Osteoblast (primary cell): Measurements from ENCODE around the gene ZNF692. TPM values are rescaled to one million over a fixed set of nuclear protein-coding genes. Genes with fewer than 3 reads are reported as not detected.

Experiments used
- DNase-seq: peaks from one replicate; pipeline ENCODE4 v3.0.0; 2011; ENCODE audit warnings: low spot score, mixed read lengths; ENCODE audit not compliant: insufficient read length; ENCODE audit errors: missing footprints
- H2AFZ ChIP-seq: 2 replicates; pipeline ENCODE4 v1.6.0; 2011; ENCODE audit warnings: mild to moderate bottlenecking, low read length
- H3K27ac ChIP-seq: 2 replicates; pipeline ENCODE4 v1.5.1; 2011; ENCODE audit warnings: mild to moderate bottlenecking, low read depth, low read length, moderate library complexity
- H3K27me3 ChIP-seq: 2 replicates; pipeline ENCODE4 v1.6.0; 2012; ENCODE audit warnings: mild to moderate bottlenecking, control low read depth, inconsistent platforms, low read length, moderate library complexity; ENCODE audit not compliant: insufficient read depth
- H3K36me3 ChIP-seq: 2 replicates; pipeline ENCODE4 v1.5.1; 2011; ENCODE audit warnings: mild to moderate bottlenecking, low read length, control low read depth, moderate library complexity; ENCODE audit not compliant: insufficient read depth
- H3K4me1 ChIP-seq: 2 replicates; pipeline ENCODE4 v1.5.1; 2011; ENCODE audit warnings: mild to moderate bottlenecking, low read length, control low read depth, moderate library complexity; ENCODE audit not compliant: insufficient read depth
- H3K4me2 ChIP-seq: 2 replicates; pipeline ENCODE4 v1.6.0; 2011; ENCODE audit warnings: mild to moderate bottlenecking, low read length; ENCODE audit not compliant: insufficient read depth
- H3K4me3 ChIP-seq: fragments of 200-600 bp; sonication (generic); 3 replicates; pipeline ENCODE4 v1.5.1; 2012; ENCODE audit warnings: mild to moderate bottlenecking, low read length, inconsistent platforms; ENCODE audit not compliant: insufficient read depth
- H3K79me2 ChIP-seq: 2 replicates; pipeline ENCODE4 v1.6.0; 2012; ENCODE audit warnings: mild to moderate bottlenecking, low read length, control low read depth, inconsistent platforms; ENCODE audit not compliant: insufficient read depth
- H3K9me3 ChIP-seq: 2 replicates; pipeline ENCODE4 v1.5.1; 2011; ENCODE audit warnings: low read depth, low read length, control low read depth
- H4K20me1 ChIP-seq: 2 replicates; pipeline ENCODE4 v1.6.0; 2012; ENCODE audit warnings: mild to moderate bottlenecking, low read length, control low read depth; ENCODE audit not compliant: insufficient read depth
- total RNA-seq: library from RNA; depleted of rRNA; stranded (reverse); fragments of >200 nt; gene quantifications from 2 replicates; pipeline ENCODE4 v1.2.3, GENCODE V29; 2012
- TF ChIP-seq, protein P1 (sequence below): IDR thresholded peaks from 2 replicates; pipeline ENCODE4 v1.5.1; 2011; ENCODE audit warnings: mild to moderate bottlenecking, low read depth, low read length, moderate library complexity; ENCODE audit errors: extremely low read depth

ZNF692 gene
- total RNA-seq, 1 donor: 12.3 TPM

DNA sequence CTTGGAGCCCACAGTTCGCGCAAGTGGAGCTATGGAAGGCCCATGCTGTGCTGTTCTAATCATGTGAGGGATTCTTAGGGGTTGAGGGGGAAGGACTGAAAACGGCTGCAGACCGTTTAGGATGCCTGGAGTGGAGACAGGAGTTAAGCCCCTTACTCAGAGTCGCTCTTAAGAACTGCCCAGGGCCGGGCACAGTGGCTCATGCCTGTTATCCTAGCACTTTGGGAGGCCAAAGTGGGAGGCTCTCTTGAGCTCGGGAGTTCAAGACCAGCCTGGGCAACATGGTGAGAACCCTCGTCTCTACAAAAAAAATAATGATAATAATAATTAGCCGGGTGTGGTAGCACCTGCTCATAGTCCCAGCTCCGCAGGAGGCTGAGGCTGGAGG, 19.7 kb downstream of the ZNF692 start:
- TF ChIP-seq, protein P1, sequence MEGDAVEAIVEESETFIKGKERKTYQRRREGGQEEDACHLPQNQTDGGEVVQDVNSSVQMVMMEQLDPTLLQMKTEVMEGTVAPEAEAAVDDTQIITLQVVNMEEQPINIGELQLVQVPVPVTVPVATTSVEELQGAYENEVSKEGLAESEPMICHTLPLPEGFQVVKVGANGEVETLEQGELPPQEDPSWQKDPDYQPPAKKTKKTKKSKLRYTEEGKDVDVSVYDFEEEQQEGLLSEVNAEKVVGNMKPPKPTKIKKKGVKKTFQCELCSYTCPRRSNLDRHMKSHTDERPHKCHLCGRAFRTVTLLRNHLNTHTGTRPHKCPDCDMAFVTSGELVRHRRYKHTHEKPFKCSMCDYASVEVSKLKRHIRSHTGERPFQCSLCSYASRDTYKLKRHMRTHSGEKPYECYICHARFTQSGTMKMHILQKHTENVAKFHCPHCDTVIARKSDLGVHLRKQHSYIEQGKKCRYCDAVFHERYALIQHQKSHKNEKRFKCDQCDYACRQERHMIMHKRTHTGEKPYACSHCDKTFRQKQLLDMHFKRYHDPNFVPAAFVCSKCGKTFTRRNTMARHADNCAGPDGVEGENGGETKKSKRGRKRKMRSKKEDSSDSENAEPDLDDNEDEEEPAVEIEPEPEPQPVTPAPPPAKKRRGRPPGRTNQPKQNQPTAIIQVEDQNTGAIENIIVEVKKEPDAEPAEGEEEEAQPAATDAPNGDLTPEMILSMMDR: no peak
- Histone ChIP-seq H3K36me3 (no peaks in the 10 kb centered on the region), H3K27me3 (peaks cover 2% of the 10 kb centered on the region), H3K79me2 (peaks cover 30% of the 10 kb centered on the region), H2AFZ (peak overlapping the region; percentile 89), H3K4me1 (peaks cover 34% of the 10 kb centered on the region), H3K9me3 (no peaks in the 10 kb centered on the region), H3K27ac (peak overlapping the region; percentile 99), H4K20me1 (no peaks in the 10 kb centered on the region), H3K4me2 (peak overlapping the region; percentile 91), H3K4me3 (peak overlapping the region; percentile 92)
- no peak for DNase-seq

DNA sequence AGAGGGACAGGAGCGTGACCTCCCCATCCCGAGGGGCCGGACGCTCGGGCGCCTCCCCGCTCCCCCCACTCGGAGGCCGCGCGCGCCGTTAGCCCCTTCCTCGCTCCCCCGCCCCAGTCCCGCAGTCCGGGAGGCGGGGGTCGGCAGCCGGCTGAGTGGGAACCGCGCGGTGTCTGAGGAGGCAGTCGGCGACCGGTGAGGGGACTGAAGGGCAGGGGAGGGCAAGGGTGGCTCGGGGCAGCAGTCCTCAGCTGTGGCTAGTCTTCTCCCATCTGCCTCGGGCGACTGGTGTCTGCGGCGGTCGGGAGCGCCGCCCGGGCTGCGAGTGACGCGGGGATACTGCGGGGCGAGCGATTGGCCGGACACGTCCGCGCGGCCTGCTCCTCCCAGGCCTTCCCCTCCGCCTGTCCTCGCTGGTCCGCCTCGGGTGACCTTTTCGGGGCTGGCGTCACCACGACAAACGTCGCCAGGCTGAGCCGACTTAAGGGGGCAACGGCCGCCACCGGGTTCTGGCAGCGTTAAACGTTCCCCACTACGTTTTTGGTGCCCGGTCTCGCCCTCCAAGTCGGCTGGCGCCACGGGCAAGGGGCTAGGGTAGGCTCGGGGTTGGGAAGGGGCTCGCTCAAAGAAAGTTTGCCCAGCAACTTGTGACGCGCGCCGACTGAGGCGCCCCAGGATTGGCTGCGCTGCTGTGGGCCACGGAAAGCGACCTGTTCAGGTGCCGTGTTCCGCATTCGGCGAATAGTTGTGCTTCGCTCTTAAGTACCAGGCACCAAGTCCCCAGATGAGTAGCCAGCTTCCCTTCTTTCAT, 20.3 kb downstream of the ZNF692 start:
- H3K36me3 ChIP-seq: no peaks in the 10 kb centered on the region
- peak; percentile 95 for DNase-seq
- peak overlapping the region; percentile 99 for H3K27ac ChIP-seq
- H3K79me2 ChIP-seq: peaks cover 26% of the 10 kb centered on the region
- H2AFZ ChIP-seq: peak overlapping the region; percentile 89
- peaks cover 34% of the 10 kb centered on the region for H3K4me1 ChIP-seq
- H3K9me3 ChIP-seq: no peaks in the 10 kb centered on the region
- TF ChIP-seq, protein P1: no peak
- H3K27me3 ChIP-seq: peaks cover 2% of the 10 kb centered on the region
- H3K4me3 ChIP-seq: peak overlapping the region; percentile 92
- peak overlapping the region; percentile 91 for H3K4me2 ChIP-seq
- H4K20me1 ChIP-seq: no peaks in the 10 kb centered on the region

DNA sequence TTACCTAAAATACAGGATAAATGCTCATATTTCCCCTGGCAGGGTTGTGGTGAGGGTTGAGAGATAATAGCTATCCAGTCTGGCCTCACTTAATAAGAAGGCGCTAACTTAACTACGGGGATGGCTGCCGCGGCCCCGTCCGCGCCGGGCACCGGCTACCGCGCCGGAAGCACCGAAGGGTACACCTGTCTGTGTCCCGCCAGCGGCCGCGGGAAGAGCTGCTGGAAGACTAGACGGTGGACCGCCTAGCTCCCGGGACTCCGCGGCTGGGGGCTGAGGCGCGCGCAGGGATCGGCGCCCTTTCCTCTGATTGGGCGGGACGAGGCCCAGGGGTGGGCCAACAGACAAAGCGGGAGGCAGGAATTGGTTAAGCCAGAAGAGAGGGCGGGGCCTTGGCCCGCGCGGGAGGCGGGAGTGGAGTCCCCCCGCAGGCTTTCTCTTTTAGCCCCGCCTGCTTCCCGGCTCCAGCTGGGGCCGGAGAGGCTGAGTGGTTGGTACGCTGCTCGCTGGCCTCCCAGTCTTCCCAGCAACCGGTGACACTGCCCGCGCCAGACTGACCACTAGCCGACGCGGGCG, 21.0 kb downstream of the ZNF692 start, which contains the start of gene ZNF672:
Gene ZNF672, plus strand, starts transcription at position 444 of the 576 bp plus-strand sequence. CDS start 9,051 bp downstream, outside the sequence.
- Histone ChIP-seq H3K27ac (peak within 1 kb of the TSS; percentile 99), H3K79me2 (peaks cover 20% of the 10 kb centered on the region), H3K4me3 (peak within 1 kb of the TSS; percentile 92), H2AFZ (peak within 1 kb of the TSS; percentile 91), H3K4me2 (peak within 1 kb of the TSS; percentile 91), H3K27me3 (peaks cover 2% of the 10 kb centered on the region), H4K20me1 (no peaks in the 10 kb centered on the region), H3K9me3 (no peaks in the 10 kb centered on the region), H3K4me1 (peaks cover 34% of the 10 kb centered on the region), H3K36me3 (no peaks in the 10 kb centered on the region)
- TF ChIP-seq, protein P1: no peak
- peak; percentile 99 for DNase-seq

DNA sequence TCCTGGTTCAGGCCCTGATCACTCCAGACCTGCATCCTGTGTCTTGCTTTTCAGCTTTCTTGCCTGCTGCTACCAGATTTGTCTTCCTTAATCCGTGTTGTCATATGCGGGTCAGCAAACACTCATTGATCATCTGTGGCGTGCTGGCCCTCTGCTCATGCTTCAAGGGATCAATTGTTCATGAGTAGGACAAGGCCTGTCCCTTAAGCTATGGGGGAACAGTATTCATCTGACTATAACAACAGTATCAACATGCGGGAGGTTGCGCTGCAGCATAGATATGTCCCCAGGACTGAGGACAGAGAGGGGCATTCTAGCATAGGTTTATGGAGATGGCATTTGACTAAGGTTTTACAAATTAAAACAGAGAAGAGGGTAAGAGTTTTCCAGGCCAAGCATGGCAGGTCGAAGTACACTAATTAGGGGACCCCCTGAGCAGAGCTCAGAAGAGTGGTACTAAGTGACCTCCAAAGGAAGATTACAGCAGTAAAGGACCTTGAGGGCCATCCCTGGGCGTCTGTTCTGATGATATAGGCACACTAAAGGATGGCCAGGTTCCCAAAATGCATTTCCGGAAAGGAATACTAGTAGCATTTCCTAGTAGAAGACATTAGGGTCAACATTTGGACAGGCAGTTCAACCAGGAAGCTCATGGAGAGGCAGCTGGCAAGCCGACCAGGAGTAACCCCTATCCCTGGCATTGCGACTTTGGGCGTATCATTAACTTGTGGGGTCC, 21.7 kb downstream of the ZNF692 start:
- Histone ChIP-seq H3K4me3 (peak overlapping the region; percentile 92), H3K27me3 (peaks cover 2% of the 10 kb centered on the region), H3K79me2 (peaks cover 14% of the 10 kb centered on the region), H4K20me1 (no peaks in the 10 kb centered on the region), H2AFZ (peak overlapping the region; percentile 91), H3K9me3 (no peaks in the 10 kb centered on the region), H3K4me2 (peak overlapping the region; percentile 91), H3K27ac (peak overlapping the region; percentile 60), H3K4me1 (peaks cover 30% of the 10 kb centered on the region), H3K36me3 (no peaks in the 10 kb centered on the region)
- TF ChIP-seq, protein P1: no peak
- peak; percentile 37 for DNase-seq
